H1 (cell line): ENCODE measurements around the gene SMAGP. TPM values are rescaled to one million over a fixed set of nuclear protein-coding genes. Genes with fewer than 3 reads are reported as not detected.

Experiments
- CTCF ChIA-PET: fragments of 300-600 bp; sonication (Branson Sonifier 250); formaldehyde crosslinking; loops from one replicate; lab custom pipeline; 2021; ENCODE audit not compliant: partially characterized antibody; lab: Charles Lee
- POLR2A ChIA-PET: fragments of 300-600 bp; sonication (Branson Sonifier 250); formaldehyde crosslinking; loops from one replicate; lab custom pipeline; 2021; ENCODE audit warnings: inconsistent platforms; ENCODE audit not compliant: partially characterized antibody; lab: Charles Lee
- DNase-seq, 2 experiments: peaks; one replicate each; pipeline versions ENCODE4 v3.0.0 to v3.0.0-alpha.2; 2010 to 2022; ENCODE audit warnings: low spot score in 2 of 2, low read depth in 1 of 2, mixed read lengths in 1 of 2
- FAIRE-seq: peaks from 2 replicates; lab custom pipeline; 2011; peaks lifted over from hg19 to GRCh38; lab: Jason Lieb, UNC
- H2AFZ ChIP-seq: 2 replicates; pipeline ENCODE4 v1.8.1; 2012; ENCODE audit warnings: low read length, inconsistent platforms
- H2AK5ac ChIP-seq: 2 replicates; pipeline ENCODE4 v1.6.1; 2013; ENCODE audit warnings: low read depth, low read length
- H2BK120ac ChIP-seq: replicated peaks from 2 replicates; pipeline ENCODE3; 2013; ENCODE audit warnings: low read depth, low read length, inconsistent platforms
- H2BK12ac ChIP-seq: 2 replicates; pipeline ENCODE4 v1.6.1; 2013; ENCODE audit warnings: low read depth, low read length
- H2BK15ac ChIP-seq: 2 replicates; pipeline ENCODE4 v1.6.1; 2013; ENCODE audit warnings: low read length
- H2BK20ac ChIP-seq: 2 replicates; pipeline ENCODE4 v1.6.1; 2013; ENCODE audit warnings: low read length
- H2BK5ac ChIP-seq: 2 replicates; pipeline ENCODE4 v1.6.1; 2013; ENCODE audit warnings: low read depth, low read length
- H3K14ac ChIP-seq: 2 replicates; pipeline ENCODE4 v1.6.1; 2013; ENCODE audit warnings: inconsistent platforms; ENCODE audit not compliant: insufficient read length
- H3K18ac ChIP-seq: 2 replicates; pipeline ENCODE4 v1.6.1; 2013; ENCODE audit warnings: low read length; ENCODE audit errors: extremely low read depth
- H3K23ac ChIP-seq: 2 replicates; pipeline ENCODE4 v1.6.1; 2013; ENCODE audit warnings: inconsistent platforms; ENCODE audit not compliant: insufficient read length
- H3K23me2 ChIP-seq: 2 replicates; pipeline ENCODE4 v1.6.1; 2013; ENCODE audit warnings: low read depth, low read length
- H3K27ac ChIP-seq: 2 replicates; pipeline ENCODE4 v1.6.1; 2011; ENCODE audit warnings: low read depth, low read length, inconsistent platforms
- H3K27me3 ChIP-seq, 4 experiments: replicated peaks in 1 of 4; 1 replicate in 1 of 4; 2 replicates in 3 of 4; pipeline versions ENCODE4 v1.6.1 to v1.8.1; 2011 to 2013; ENCODE audit warnings: low read length in 3 of 4, mild to moderate bottlenecking in 3 of 4, inconsistent platforms in 2 of 4, mixed read lengths in 2 of 4, moderate library complexity in 1 of 4; ENCODE audit not compliant: control insufficient read depth in 3 of 4, insufficient read depth in 3 of 4; ENCODE audit errors: extremely low read depth in 1 of 4
- H3K36me3 ChIP-seq, 4 experiments: 2 replicates each; pipeline versions ENCODE4 v1.6.1 to v1.8.1; 2011 to 2013; ENCODE audit warnings: mild to moderate bottlenecking in 4 of 4, low read length in 3 of 4, moderate library complexity in 2 of 4, control low read depth in 1 of 4, inconsistent platforms in 1 of 4; ENCODE audit not compliant: insufficient read depth in 4 of 4, control insufficient read depth in 2 of 4
- H3K4ac ChIP-seq: replicated peaks from 2 replicates; pipeline ENCODE3; 2013; ENCODE audit warnings: low read length, low read depth, mixed read lengths, inconsistent platforms; ENCODE audit not compliant: insufficient read length
- H3K4me1 ChIP-seq, 4 experiments: replicated peaks in 1 of 4; 1 replicate in 1 of 4; 2 replicates in 3 of 4; pipeline versions ENCODE4 v1.6.1 to v1.8.1; 2011 to 2013; ENCODE audit warnings: low read length in 3 of 4, inconsistent platforms in 2 of 4, mixed read lengths in 1 of 4; ENCODE audit not compliant: insufficient read depth in 4 of 4, control insufficient read depth in 3 of 4
- H3K4me2 ChIP-seq, 2 experiments: 2 replicates each; pipeline versions ENCODE4 v1.6.1 to v1.8.1; 2011 to 2013; ENCODE audit warnings: low read depth in 2 of 2, low read length in 2 of 2, control low read depth in 1 of 2, inconsistent platforms in 1 of 2, mild to moderate bottlenecking in 1 of 2; ENCODE audit not compliant: insufficient read depth in 1 of 2
- H3K4me3 ChIP-seq, 4 experiments: fragments of 200-600, 300-600 bp in 1 of 4; sonication (generic), shearing (Covaris generic), sonication (Bioruptor Twin) in 1 of 4; 2 replicates each; pipeline versions ENCODE4 v1.5.1 to v1.8.1; 2011 to 2016; ENCODE audit warnings: low read length in 4 of 4, low read depth in 3 of 4, control low read depth in 2 of 4, inconsistent platforms in 2 of 4, mild to moderate bottlenecking in 2 of 4, mixed read lengths in 1 of 4, moderate library complexity in 1 of 4; ENCODE audit not compliant: insufficient read depth in 2 of 4; ENCODE audit errors: extremely low read depth in 1 of 4
- H3K56ac ChIP-seq: replicated peaks from 2 replicates; pipeline ENCODE3; 2013; ENCODE audit warnings: low read depth, mild to moderate bottlenecking, mixed read lengths, low read length, inconsistent platforms; ENCODE audit not compliant: insufficient read length
- H3K79me1 ChIP-seq: 2 replicates; pipeline ENCODE4 v1.6.1; 2013; ENCODE audit warnings: low read depth, low read length, control low read depth
- H3K79me2 ChIP-seq, 2 experiments: 2 replicates each; pipeline versions ENCODE4 v1.6.1 to v1.8.1; 2012 to 2013; ENCODE audit warnings: low read length in 2 of 2, mild to moderate bottlenecking in 2 of 2, inconsistent platforms in 1 of 2; ENCODE audit not compliant: insufficient read depth in 2 of 2, control insufficient read depth in 1 of 2
- H3K9ac ChIP-seq, 4 experiments: replicated peaks in 1 of 4; 1 replicate in 1 of 4; 2 replicates in 3 of 4; pipeline versions ENCODE4 v1.6.1 to v1.8.1; 2011 to 2013; ENCODE audit warnings: low read depth in 3 of 4, low read length in 3 of 4, control low read depth in 2 of 4, mild to moderate bottlenecking in 2 of 4, moderate library complexity in 2 of 4, inconsistent platforms in 1 of 4; ENCODE audit errors: extremely low read depth in 1 of 4
- H3K9me3 ChIP-seq, 2 experiments: 2 replicates each; pipeline versions ENCODE4 v1.6.1 to v1.8.1; 2012 to 2013; ENCODE audit warnings: mild to moderate bottlenecking in 2 of 2, moderate library complexity in 2 of 2, control low read depth in 1 of 2, inconsistent platforms in 1 of 2, low read depth in 1 of 2, low read length in 1 of 2, mixed read lengths in 1 of 2; ENCODE audit not compliant: insufficient read depth in 2 of 2
- H4K20me1 ChIP-seq, 2 experiments: replicated peaks in 1 of 2; 2 replicates each; pipeline versions ENCODE3 to v1.8.1; 2011 to 2013; ENCODE audit warnings: inconsistent platforms in 2 of 2, low read length in 2 of 2, mild to moderate bottlenecking in 1 of 2; ENCODE audit not compliant: insufficient read depth in 2 of 2, control insufficient read depth in 1 of 2
- H4K5ac ChIP-seq: 2 replicates; pipeline ENCODE4 v1.6.1; 2013; ENCODE audit warnings: low read length, low read depth, mixed read lengths, inconsistent platforms; ENCODE audit not compliant: insufficient read length
- H4K8ac ChIP-seq: 2 replicates; pipeline ENCODE4 v1.8.0; 2013; ENCODE audit warnings: mild to moderate bottlenecking, moderate library complexity, low read length, inconsistent platforms; ENCODE audit not compliant: insufficient read depth; ENCODE audit errors: extremely low read depth
- H4K91ac ChIP-seq: replicated peaks from 2 replicates; pipeline ENCODE3; 2013; ENCODE audit warnings: low read length, mixed read lengths, inconsistent platforms; ENCODE audit not compliant: insufficient read length
- ATF3 ChIP-seq: IDR thresholded peaks from 2 replicates; pipeline ENCODE4 v1.6.1; 2011; ENCODE audit warnings: low read depth, mild to moderate bottlenecking, low read length; ENCODE audit not compliant: insufficient read depth
- CHD2 ChIP-seq: IDR thresholded peaks from 2 replicates; pipeline ENCODE4 v1.6.1; 2012; ENCODE audit warnings: low read length, improper control_type of control experiment
- E2F6 ChIP-seq: IDR thresholded peaks from 2 replicates; pipeline ENCODE4 v1.6.1; 2012; ENCODE audit warnings: inconsistent platforms
- EP300 ChIP-seq, 2 experiments: IDR thresholded peaks; 1 replicate in 1 of 2; 2 replicates in 1 of 2; pipeline ENCODE4 v1.6.1; 2011 to 2012; ENCODE audit warnings: low read depth in 2 of 2, low read length in 2 of 2, mild to moderate bottlenecking in 2 of 2, borderline replicate concordance in 1 of 2, inconsistent platforms in 1 of 2, moderate library complexity in 1 of 2
- FOSL1 ChIP-seq: IDR thresholded peaks from 2 replicates; pipeline ENCODE4 v1.6.1; 2011; ENCODE audit warnings: mild to moderate bottlenecking, low read depth, low read length, moderate library complexity; ENCODE audit not compliant: insufficient read depth
- GABPA ChIP-seq: IDR thresholded peaks from 2 replicates; pipeline ENCODE4 v1.6.1; 2011; ENCODE audit warnings: mild to moderate bottlenecking, low read length, moderate library complexity, borderline replicate concordance; ENCODE audit not compliant: insufficient read depth
- POLR2A ChIP-seq, 2 experiments: IDR thresholded peaks; 1 replicate in 1 of 2; 2 replicates in 1 of 2; pipeline ENCODE4 v1.6.1; 2011; ENCODE audit warnings: low read depth in 2 of 2, low read length in 2 of 2, mild to moderate bottlenecking in 2 of 2; ENCODE audit errors: control extremely low read depth in 1 of 2
- POU5F1 ChIP-seq: IDR thresholded peaks from 2 replicates; pipeline ENCODE4 v1.6.1; 2011; ENCODE audit warnings: low read depth, mild to moderate bottlenecking, low read length, moderate library complexity
- RNF2 ChIP-seq: fragments of 200-900, 300-1000 bp; sonication (generic); IDR thresholded peaks from 2 replicates; pipeline ENCODE4 v1.7.1; 2016; ENCODE audit warnings: borderline replicate concordance, low read depth, mild to moderate bottlenecking, antibody characterized with exemption, low read length; ENCODE audit not compliant: poor library complexity, severe bottlenecking; ENCODE audit errors: missing control alignments
- SAP30 ChIP-seq: fragments of 300-600 bp; sonication (generic); IDR thresholded peaks from 2 replicates; pipeline ENCODE4 v1.7.1; 2012; ENCODE audit warnings: low read length, moderate library complexity, mild to moderate bottlenecking, inconsistent platforms; ENCODE audit not compliant: insufficient read depth, insufficient replicate concordance
- SP4 ChIP-seq: IDR thresholded peaks from 2 replicates; pipeline ENCODE4 v1.6.1; 2012; ENCODE audit warnings: low read length, inconsistent platforms
- WGBS, 2 experiments: shearing (Covaris generic) in 1 of 2; methylation state at CpG; one replicate each; pipeline versions ENCODE4 v1.1.6 to v1.1.7; 2013 to 2015; ENCODE audit warnings: low lambda C conversion rate in 2 of 2, mixed read lengths in 2 of 2, inconsistent platforms in 1 of 2, low coverage in 1 of 2, missing lambda C conversion rate in 1 of 2; ENCODE audit not compliant: insufficient replicate concordance in 2 of 2, insufficient coverage in 1 of 2, insufficient read length in 1 of 2; ENCODE audit errors: extremely low coverage in 1 of 2, missing lambda C conversion rate in 1 of 2; 5-methylcytosine and 5-hydroxymethylcytosine counted together
- polyA plus RNA-seq, 7 experiments: library from polyadenylated mRNA; depleted of rRNA in 3 of 7; stranded (reverse) in 5 of 7; unstranded in 2 of 7; fragments of >200 nt in 5 of 7; fragments of 200-250 nt in 2 of 7; gene quantifications; 1 replicate in 5 of 7; 2 replicates in 1 of 7; 4 replicates in 1 of 7; pipeline versions ENCODE4 v1.2.1 to v1.2.3, GENCODE V29; 2011 to 2013; ENCODE audit warnings: missing spikeins in 2 of 7, mixed read lengths in 2 of 7
- total RNA-seq: library from RNA; stranded (reverse); fragmentation: NEBNext Ultra II Directional; extraction: Animal tissue kit (Norgen Biotek cat#: 25700); gene quantifications from 2 replicates; pipeline ENCODE4 v1.2.1, GENCODE V29; 2021

SMAGP gene
- total and polyA plus RNA-seq, 2 of the 8 experiments (the other 6 are each of a cell fraction or from before 2014, with no cell fraction given): 9.4 to 12.7 TPM

DNA sequence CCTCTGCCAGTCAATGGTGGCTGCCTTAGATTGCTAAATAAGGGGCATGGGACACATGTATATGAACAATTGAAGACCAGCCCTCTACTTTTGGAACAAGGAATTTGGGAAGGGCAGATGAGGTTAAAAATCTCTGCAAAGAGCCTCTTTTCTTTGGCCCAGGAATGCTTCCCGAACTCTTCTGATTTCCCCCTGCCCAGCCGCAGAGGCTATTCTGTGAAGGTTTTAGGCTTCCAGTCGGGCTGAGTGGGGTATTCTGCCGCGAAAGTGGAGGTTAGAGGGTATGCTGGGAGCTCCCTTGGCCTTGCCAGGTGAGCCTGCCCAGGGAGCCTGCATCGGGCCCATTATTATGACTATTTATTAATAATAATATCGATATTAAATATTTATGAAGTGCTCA lies 53.6 kb downstream of the SMAGP start:
- H4K91ac ChIP-seq: no peak overlapping the region
- POLR2A ChIA-PET: interaction anchor here (0.6 to 2.6 kb wide), 16 partner anchors 11 to 224 kb away, joined by 3 to 18 read pairs (median 3); partner anchors contain the start of genes CSRNP2, DAZAP2 and TFCP2

More for the DNA sequence above, 53.6 kb downstream of the SMAGP start:
- Histone ChIP-seq H4K5ac (no peak overlapping the region), H2BK12ac (no peak overlapping the region), H3K79me2 (peaks cover 0 to 5% of the 10 kb centered on the region in 2 experiments; a peak in 1 of 4 replicates), H3K36me3 (no peaks in the 10 kb centered on the region), H3K4me1 (peaks cover 0 to 10% (median 7%) of the 10 kb centered on the region in 4 experiments; a peak in 5 of 7 replicates), H3K27me3 (no peaks in the 10 kb centered on the region), H4K20me1 (no peaks in the 10 kb centered on the region), H3K79me1 (no peaks in the 10 kb centered on the region; the same call in 1 of the 2 replicates), H2BK5ac (no peak overlapping the region), H4K8ac (no peak overlapping the region), H3K27ac (no peak overlapping the region), H3K9me3 (no peaks in the 10 kb centered on the region), H2BK15ac (no peak overlapping the region), H3K4ac (no peak overlapping the region), H3K9ac (no peak overlapping the region; a peak in 1 of 7 replicates), H2BK20ac (no peak overlapping the region), H3K23me2 (peaks cover 10% of the 10 kb centered on the region; the same call in 1 of the 2 replicates), H3K4me2 (peak overlapping the region; percentile 71 to 78), H3K23ac (no peak overlapping the region), H3K4me3 (peak overlapping the region; percentile 44 to 85 (median 67); a peak in 7 of 8 replicates), H2AFZ (no peak overlapping the region; the same call in 1 of the 2 replicates), H3K18ac (no peak overlapping the region), H3K56ac (no peak overlapping the region), H2AK5ac (no peak overlapping the region), H2BK120ac (no peak overlapping the region), H3K14ac (no peak overlapping the region)
- 44% methylated on average over 7 of the region's 7 CpGs; no CpG with 5 or more reads in 1 of the 2 experiments for WGBS, 2 experiments
- CTCF ChIA-PET: interaction anchor here (0.7 to 2.5 kb wide), 5 partner anchors 9 to 36 kb away, joined by 3 to 10 read pairs (median 4); no protein-coding TSS in a partner anchor
- DNase-seq (no peak), FAIRE-seq (no peak)
- TF ChIP-seq RNF2: no peak
- TF ChIP-seq SAP30: no peak
- no peak for TF ChIP-seq ATF3
- TF ChIP-seq FOSL1: no peak
- no peak for TF ChIP-seq POU5F1
- no peak for TF ChIP-seq EP300 (IDR thresholded peaks at IDR 0.05; ENCODE audit: borderline replicate concordance in 1 of 2, low read depth in 2 of 2, low read length in 2 of 2)
- TF ChIP-seq POLR2A (IDR thresholded peaks at IDR 0.05; ENCODE audit: control extremely low read depth in 1 of 2, low read depth in 2 of 2, low read length in 2 of 2): no peak
- TF ChIP-seq E2F6: no peak
- TF ChIP-seq SP4: no peak
- TF ChIP-seq CHD2: no peak
- TF ChIP-seq GABPA: no peak
